ENCODE results near the gene HDAC9.

GRCh38 chr7:18894155-18894554 is 398.6 kb downstream of the HDAC9 start:
- TF ChIP-seq CTCF (IDR thresholded peaks at IDR 0.05) = no peak
- no peak for TF ChIP-seq POLR2A (IDR thresholded peaks at IDR 0.05)
- no peak for TF ChIP-seq EP300 (IDR thresholded peaks at IDR 0.05)

Measured in gastroesophageal sphincter (tissue), 3 donors.